GM13976 (cell line): ENCODE results near the gene PLA2G2F.
"Not testable (repeated sequence)": the region's sequence is repeated elsewhere in the genome, so short reads cannot be mapped to it uniquely, and the experiment has no call there.

Experiments used
- DNase-seq: peaks from one replicate; pipeline ENCODE4 v3.0.0; 2012; ENCODE audit warnings: low spot score
- in situ Hi-C: fragments of 300-500 bp; cut with MboI; formaldehyde crosslinking; loops from one replicate; pipeline ENCODE4 v1.12.0; 2022; ENCODE audit warnings: low sequenced_read_pairs, mixed read lengths, inconsistent platforms; ENCODE audit not compliant: unreplicated experiment
- TF ChIP-seq, protein P1 (sequence below): IDR thresholded peaks from 2 replicates; pipeline ENCODE4 v1.5.1; 2012; ENCODE audit warnings: borderline replicate concordance, mild to moderate bottlenecking; ENCODE audit not compliant: insufficient read depth; ENCODE audit errors: extremely low read depth, missing control alignments, control extremely low read depth

PLA2G2F gene

DNA sequence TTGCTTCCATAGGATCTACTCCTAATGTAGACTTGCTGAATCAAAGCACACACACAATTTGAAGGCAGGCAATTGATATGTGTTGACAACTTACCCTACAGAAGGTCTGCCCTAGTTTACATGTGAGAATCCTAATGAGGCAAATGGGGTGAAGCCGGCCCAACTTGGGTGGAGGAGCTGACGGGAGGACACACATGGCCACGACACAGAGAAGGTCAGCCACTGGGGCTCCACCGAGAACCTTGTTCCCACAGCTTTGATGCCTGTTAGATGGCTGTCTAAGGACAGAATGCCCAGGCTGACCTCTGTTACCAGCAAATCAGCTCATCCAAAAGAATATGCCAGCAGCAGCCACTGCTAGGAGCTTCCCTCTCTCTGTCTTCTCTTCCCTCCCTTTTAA is 18.3 kb upstream of the PLA2G2F start:
- TF ChIP-seq, protein P1, sequence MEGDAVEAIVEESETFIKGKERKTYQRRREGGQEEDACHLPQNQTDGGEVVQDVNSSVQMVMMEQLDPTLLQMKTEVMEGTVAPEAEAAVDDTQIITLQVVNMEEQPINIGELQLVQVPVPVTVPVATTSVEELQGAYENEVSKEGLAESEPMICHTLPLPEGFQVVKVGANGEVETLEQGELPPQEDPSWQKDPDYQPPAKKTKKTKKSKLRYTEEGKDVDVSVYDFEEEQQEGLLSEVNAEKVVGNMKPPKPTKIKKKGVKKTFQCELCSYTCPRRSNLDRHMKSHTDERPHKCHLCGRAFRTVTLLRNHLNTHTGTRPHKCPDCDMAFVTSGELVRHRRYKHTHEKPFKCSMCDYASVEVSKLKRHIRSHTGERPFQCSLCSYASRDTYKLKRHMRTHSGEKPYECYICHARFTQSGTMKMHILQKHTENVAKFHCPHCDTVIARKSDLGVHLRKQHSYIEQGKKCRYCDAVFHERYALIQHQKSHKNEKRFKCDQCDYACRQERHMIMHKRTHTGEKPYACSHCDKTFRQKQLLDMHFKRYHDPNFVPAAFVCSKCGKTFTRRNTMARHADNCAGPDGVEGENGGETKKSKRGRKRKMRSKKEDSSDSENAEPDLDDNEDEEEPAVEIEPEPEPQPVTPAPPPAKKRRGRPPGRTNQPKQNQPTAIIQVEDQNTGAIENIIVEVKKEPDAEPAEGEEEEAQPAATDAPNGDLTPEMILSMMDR, result no peak
- DNase-seq, result no peak
- in situ Hi-C loops, result no loop called here

DNA sequence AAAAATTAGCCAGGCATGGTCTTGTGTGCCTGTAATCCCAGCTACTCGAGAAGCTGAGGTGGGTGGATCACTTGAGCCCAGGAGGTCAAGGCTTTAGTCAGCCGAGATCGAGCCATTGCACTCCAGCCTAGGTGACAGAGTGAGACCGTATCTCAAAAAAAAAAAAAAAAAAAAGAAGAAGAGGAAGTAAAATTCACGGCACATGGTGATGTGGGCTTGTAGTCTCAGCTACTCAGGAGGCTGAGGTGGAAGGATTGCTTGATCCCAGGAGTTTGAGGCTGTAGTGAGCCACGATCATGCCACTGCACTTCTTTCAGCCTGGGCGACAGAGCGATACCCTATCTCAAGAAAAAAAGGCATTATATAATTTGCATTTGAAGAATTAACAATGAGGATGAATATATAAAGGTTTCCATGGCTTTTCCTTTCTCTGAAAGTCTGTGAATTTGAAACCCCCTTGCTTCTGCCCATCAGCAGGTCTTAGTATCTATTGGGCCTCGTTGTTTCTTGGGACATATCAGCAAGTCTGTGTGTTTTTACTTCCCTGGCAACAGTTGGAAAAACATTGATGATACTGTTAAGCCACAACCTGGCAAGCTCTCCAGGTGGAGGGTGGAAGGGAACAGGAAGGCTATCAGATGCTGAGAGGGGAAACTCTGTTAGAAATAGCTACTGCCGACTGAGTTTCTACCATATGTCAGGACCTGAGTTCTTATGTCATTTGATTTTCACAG is 15.2 kb upstream of the PLA2G2F start:
- TF ChIP-seq, protein P1, result no peak
- no peak for DNase-seq
- in situ Hi-C loops, result no loop called here

DNA sequence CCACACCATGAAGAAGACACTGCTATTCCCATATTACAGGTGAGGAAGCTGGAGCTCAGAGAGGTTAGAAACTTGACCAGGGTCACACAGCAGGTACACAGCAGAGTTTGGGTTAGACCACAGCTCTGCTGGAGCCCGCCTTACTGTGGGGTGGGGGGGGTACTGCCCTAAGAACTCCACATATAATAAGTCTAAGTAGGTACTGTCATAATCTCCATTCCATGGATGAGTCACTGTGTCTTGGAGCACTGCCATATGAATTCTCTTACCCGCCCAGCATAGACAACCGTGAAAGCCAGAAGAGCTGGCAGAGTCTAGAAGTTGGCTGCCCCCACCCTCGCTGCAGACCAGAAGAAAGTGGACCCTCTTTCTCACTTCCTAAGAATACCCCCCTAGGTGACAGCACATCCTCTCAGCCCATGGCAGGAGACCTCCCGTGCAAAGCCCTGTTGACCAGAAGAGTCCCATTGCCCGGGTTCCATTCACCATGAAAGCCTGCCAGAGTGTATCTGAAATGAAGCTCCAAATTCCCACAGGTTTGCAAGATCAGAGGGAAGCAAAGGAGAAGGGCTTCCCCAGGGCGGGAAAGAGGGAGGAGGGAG is 14.6 kb upstream of the PLA2G2F start:
- DNase-seq, result no peak
- in situ Hi-C loops, result no loop called here
- TF ChIP-seq, protein P1, result no peak

DNA sequence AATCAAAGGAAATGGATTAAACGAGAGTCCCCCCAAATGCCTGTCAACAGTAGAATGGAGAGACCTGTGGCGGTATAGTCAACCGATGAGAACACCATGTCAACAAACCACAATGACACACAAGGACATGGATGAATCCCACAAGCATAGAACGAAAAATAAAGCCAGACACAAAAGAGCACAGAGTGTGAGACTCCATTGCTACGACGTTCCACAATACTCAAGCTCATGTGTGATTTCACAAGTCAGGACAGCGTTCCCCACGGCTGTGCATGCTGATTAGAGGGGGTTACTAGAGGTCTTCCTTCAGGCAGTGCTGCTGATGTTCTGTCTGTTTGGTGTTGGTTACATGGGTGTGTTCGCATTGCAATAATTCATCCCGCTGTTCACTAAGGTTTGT is 14.0 kb upstream of the PLA2G2F start:
- in situ Hi-C loops, result no loop called here
- TF ChIP-seq, protein P1, result no peak
- no peak for DNase-seq

- TF ChIP-seq, protein P1, result no peak
- in situ Hi-C loops, result no loop called here
- peak; percentile 70 for DNase-seq
Measured at GRCh38 chr1:20126041-20126805, 12.9 kb upstream of the PLA2G2F start.

- TF ChIP-seq, protein P1, result no peak
- no peak for DNase-seq
- in situ Hi-C loops, result no loop called here
Measured at GRCh38 chr1:20126806-20127440, 12.2 kb upstream of the PLA2G2F start.

DNA sequence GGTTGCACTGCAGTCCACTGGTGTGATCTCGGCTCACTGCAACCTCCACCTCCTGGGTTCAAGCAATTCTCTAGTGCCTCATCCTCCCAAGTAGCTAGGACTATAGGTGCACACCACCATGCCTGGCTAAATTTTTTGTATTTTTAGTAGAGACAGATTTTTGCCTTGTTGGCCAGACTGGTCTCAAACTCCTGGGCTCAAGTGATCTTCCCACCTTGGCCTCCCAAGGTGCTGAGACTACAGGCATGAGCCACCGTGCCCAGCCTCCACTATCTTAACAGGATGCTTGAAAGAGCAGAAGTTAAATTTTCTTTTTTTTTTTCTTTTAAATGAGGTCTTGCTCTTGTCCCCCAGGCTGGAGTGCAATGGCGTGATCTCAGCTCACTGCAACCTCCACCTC is 8.6 kb upstream of the PLA2G2F start:
- not testable (repeated sequence) for DNase-seq

More for the DNA sequence above, 8.6 kb upstream of the PLA2G2F start:
- in situ Hi-C loops, result not testable (repeated sequence)
